Measurements from ENCODE around the gene ANKRD11.

Gene ANKRD11

GRCh38 chr16:89450537-89450936, 39.8 kb downstream of the ANKRD11 start:
- TF ChIP-seq FOXP2 (optimal IDR thresholded peaks at IDR 0.05; ENCODE audit: borderline replicate concordance, extremely low read depth, extremely low read length, insufficient read depth) (no peak), TAF1 (IDR thresholded peaks at IDR 0.05; ENCODE audit: borderline replicate concordance, insufficient read depth, low read length) (no peak), POLR2AphosphoS5 (IDR thresholded peaks at IDR 0.05; ENCODE audit: low read depth, low read length) (no peak), SIN3A (IDR thresholded peaks at IDR 0.05; ENCODE audit: borderline replicate concordance, insufficient read depth, low read length) (no peak), REST (IDR thresholded peaks at IDR 0.05; ENCODE audit: insufficient read depth in 1 of 2, low read depth in 2 of 2, low read length in 2 of 2) (no peak)

GRCh38 chr16:89449726-89450335, 40.5 kb downstream of the ANKRD11 start:
- no peak for TF ChIP-seq FOXP2 (optimal IDR thresholded peaks at IDR 0.05; ENCODE audit: borderline replicate concordance, extremely low read depth, extremely low read length, insufficient read depth)
- no peak for TF ChIP-seq SIN3A (IDR thresholded peaks at IDR 0.05; ENCODE audit: borderline replicate concordance, insufficient read depth, low read length)
- no peak for TF ChIP-seq REST (IDR thresholded peaks at IDR 0.05; ENCODE audit: insufficient read depth in 1 of 2, low read depth in 2 of 2, low read length in 2 of 2)
- TF ChIP-seq POLR2AphosphoS5 (IDR thresholded peaks at IDR 0.05; ENCODE audit: low read depth, low read length), result no peak
- no peak for TF ChIP-seq TAF1 (IDR thresholded peaks at IDR 0.05; ENCODE audit: borderline replicate concordance, insufficient read depth, low read length)

GRCh38 chr16:89448656-89449055, 41.7 kb downstream of the ANKRD11 start:
- no peak for TF ChIP-seq FOXP2 (optimal IDR thresholded peaks at IDR 0.05; ENCODE audit: borderline replicate concordance, extremely low read depth, extremely low read length, insufficient read depth)
- TF ChIP-seq TAF1 (IDR thresholded peaks at IDR 0.05; ENCODE audit: borderline replicate concordance, insufficient read depth, low read length), result no peak
- TF ChIP-seq SIN3A (IDR thresholded peaks at IDR 0.05; ENCODE audit: borderline replicate concordance, insufficient read depth, low read length), result no peak
- TF ChIP-seq POLR2AphosphoS5 (IDR thresholded peaks at IDR 0.05; ENCODE audit: low read depth, low read length), result no peak
- no peak for TF ChIP-seq REST (IDR thresholded peaks at IDR 0.05; ENCODE audit: insufficient read depth in 1 of 2, low read depth in 2 of 2, low read length in 2 of 2)

- TF ChIP-seq POLR2AphosphoS5 (IDR thresholded peaks at IDR 0.05; ENCODE audit: low read depth, low read length) (no peak), TAF1 (IDR thresholded peaks at IDR 0.05; ENCODE audit: borderline replicate concordance, insufficient read depth, low read length) (no peak), REST (IDR thresholded peaks at IDR 0.05; ENCODE audit: insufficient read depth in 1 of 2, low read depth in 2 of 2, low read length in 2 of 2) (no peak)
These were observed 43.4 kb downstream of the ANKRD11 start for GRCh38 chr16:89446975-89447293.
